Breast epithelium (tissue), 4 donors: Measurements from ENCODE around the gene ENAH. TPM values are rescaled to one million over a fixed set of nuclear protein-coding genes. Genes with fewer than 3 reads are reported as not detected.

Experiments
- DNase-seq, 2 donors: peaks; one replicate each; pipeline ENCODE4 v3.0.0-alpha.2; 2019; ENCODE audit warnings: low spot score in 2 of 2
- H3K27ac ChIP-seq, 2 donors: fragments of 200-600 bp; sonication (generic) in 1 of 2; one replicate each; pipeline ENCODE4 v1.5.1; 2016 to 2019; ENCODE audit warnings: mild to moderate bottlenecking in 1 of 2
- H3K27me3 ChIP-seq, 2 donors: fragments of 200-600 bp; sonication (generic) in 1 of 2; one replicate each; pipeline versions ENCODE4 v1.5.1 to v1.6.0; 2017 to 2019; ENCODE audit warnings: control low read depth in 1 of 2, mild to moderate bottlenecking in 1 of 2
- H3K36me3 ChIP-seq: fragments of 200-600 bp; one replicate; pipeline ENCODE4 v1.5.1; 2019
- H3K4me1 ChIP-seq, 2 donors: fragments of 200-600 bp; sonication (generic); one replicate each; pipeline ENCODE4 v1.5.1; 2016 to 2019; ENCODE audit warnings: control low read depth in 1 of 2
- H3K4me3 ChIP-seq, 3 donors: fragments of 200-600 bp; sonication (generic); 1 replicate in 2 of 3; 2 replicates in 1 of 3; pipeline ENCODE4 v1.5.1; 2016 to 2019; ENCODE audit warnings: mild to moderate bottlenecking in 3 of 3, moderate library complexity in 2 of 3
- H3K9me3 ChIP-seq, 2 donors: fragments of 200-600 bp; sonication (generic) in 1 of 2; one replicate each; pipeline ENCODE4 v1.5.1; 2016 to 2019; ENCODE audit warnings: control low read depth in 1 of 2
- CTCF ChIP-seq, 3 donors: fragments of 450-650 bp; IDR thresholded peaks; one replicate each; pipeline ENCODE4 v1.5.1; 2016 to 2017; ENCODE audit warnings: antibody characterized with exemption in 3 of 3, mild to moderate bottlenecking in 3 of 3, moderate library complexity in 3 of 3
- POLR2A ChIP-seq: fragments of 450-650 bp; IDR thresholded peaks from one replicate; pipeline ENCODE4 v1.6.1; 2016; ENCODE audit warnings: antibody characterized with exemption, mild to moderate bottlenecking, moderate library complexity
- POLR2AphosphoS5 ChIP-seq, 3 donors: sonication (generic); formaldehyde crosslinking; IDR thresholded peaks; one replicate each; pipeline ENCODE4 v1.6.1; 2017; ENCODE audit warnings: antibody characterized with exemption in 3 of 3
- intact Hi-C: fragments of 100-400 bp; cut with DNase I; formaldehyde crosslinking; loops from one replicate; pipeline ENCODE4 v1.15.1; 2023; ENCODE audit warnings: low total_unique reads
- total RNA-seq, 3 donors: library from RNA; depleted of rRNA; stranded (reverse); fragments of >200 nt; gene quantifications; one replicate each; pipeline ENCODE4 v1.1.0, GENCODE V29; 2016

Gene ENAH
- total RNA-seq, 3 donors from 2014 or later: 36.2 to 62.9 (median 48.2) TPM

DNA sequence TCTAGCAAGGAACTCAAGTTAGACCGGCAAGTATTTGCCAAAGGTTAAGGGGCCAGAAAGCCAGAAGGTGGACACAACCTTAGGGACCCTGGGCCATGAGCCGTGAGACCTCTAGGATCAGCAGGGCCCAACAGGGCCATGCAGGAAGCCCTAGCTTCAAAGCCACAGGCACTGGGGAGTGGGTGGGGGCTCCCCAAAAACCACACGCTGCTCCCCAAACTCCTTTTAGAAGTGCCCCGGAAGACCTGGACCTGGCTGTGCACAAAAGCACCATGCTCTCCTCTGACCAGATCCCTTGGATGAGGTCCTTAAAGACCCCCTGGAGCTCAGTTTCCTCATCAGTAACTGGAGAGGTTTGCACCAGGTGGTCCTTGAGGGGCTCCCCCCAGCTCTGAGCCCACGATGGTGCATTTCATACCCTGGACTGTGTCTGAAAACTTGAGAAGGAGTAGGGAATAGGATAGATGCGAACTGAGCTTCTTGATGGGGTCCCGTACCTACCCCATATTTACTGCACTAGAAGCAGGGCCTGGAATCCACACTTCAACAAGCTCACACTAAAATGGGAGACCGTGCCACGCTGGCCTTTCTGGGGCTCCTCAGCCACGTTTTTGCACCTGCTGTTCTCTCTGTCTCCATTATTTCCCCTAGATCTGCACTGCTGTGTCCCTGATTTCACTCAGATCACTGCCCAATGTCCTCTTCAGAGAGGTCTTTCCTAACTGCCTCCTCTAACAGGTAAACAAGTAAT, 184.5 kb downstream of the ENAH start:
- no peak for TF ChIP-seq POLR2AphosphoS5 (IDR thresholded peaks at IDR 0.05)
- no peak for TF ChIP-seq POLR2A
- TF ChIP-seq CTCF (IDR thresholded peaks at IDR 0.05): no peak
- H3K36me3 ChIP-seq: no peaks in the 10 kb centered on the region
- H3K9me3 ChIP-seq: no peaks in the 10 kb centered on the region
- no peaks in the 10 kb centered on the region for H3K27me3 ChIP-seq
- intact Hi-C loops: no loop called here
- no peak overlapping the region for H3K27ac ChIP-seq
- no peak for DNase-seq
- H3K4me1 ChIP-seq: no peaks in the 10 kb centered on the region
- no peak overlapping the region for H3K4me3 ChIP-seq

- no peak for DNase-seq
- Histone ChIP-seq H3K27ac (peak overlapping the region in 1 of 2 donors; percentile 83), H3K4me3 (peak overlapping the region; percentile 25 to 57 (median 39)), H3K27me3 (no peaks in the 10 kb centered on the region), H3K36me3 (no peaks in the 10 kb centered on the region), H3K9me3 (no peaks in the 10 kb centered on the region), H3K4me1 (no peaks in the 10 kb centered on the region)
- TF ChIP-seq CTCF (IDR thresholded peaks at IDR 0.05): no peak
- peak in 1 of 3 donors; percentile 22 for TF ChIP-seq POLR2AphosphoS5 (IDR thresholded peaks at IDR 0.05)
- intact Hi-C loops: no loop called here
Measured at GRCh38 chr1:225467193-225468020, 185.5 kb downstream of the ENAH start.

DNA sequence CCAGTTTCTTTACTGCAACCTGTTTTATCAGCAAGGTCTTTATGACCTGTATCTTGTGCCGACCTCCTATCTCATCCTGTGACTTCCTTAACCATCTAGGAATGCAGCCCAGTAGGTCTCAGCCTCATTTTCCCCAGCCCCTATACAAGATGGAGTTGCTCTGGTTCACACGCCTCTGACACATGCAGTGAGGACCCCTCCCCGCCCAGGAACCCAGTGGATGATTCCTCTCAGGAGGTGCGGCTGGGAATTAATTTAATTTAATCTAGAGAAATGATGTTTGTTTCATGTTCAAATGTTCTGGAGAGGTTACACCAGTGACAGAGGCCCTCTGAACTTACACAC, 186.1 kb downstream of the ENAH start:
- no peak overlapping the region for H3K4me3 ChIP-seq
- H3K9me3 ChIP-seq: no peaks in the 10 kb centered on the region
- no peaks in the 10 kb centered on the region for H3K36me3 ChIP-seq
- no peak for DNase-seq
- no peak for TF ChIP-seq CTCF (IDR thresholded peaks at IDR 0.05)
- no peak for TF ChIP-seq POLR2AphosphoS5 (IDR thresholded peaks at IDR 0.05)
- no peak for TF ChIP-seq POLR2A
- intact Hi-C loops: no loop called here
- no peaks in the 10 kb centered on the region for H3K27me3 ChIP-seq
- H3K27ac ChIP-seq: no peak overlapping the region
- H3K4me1 ChIP-seq: no peaks in the 10 kb centered on the region

DNA sequence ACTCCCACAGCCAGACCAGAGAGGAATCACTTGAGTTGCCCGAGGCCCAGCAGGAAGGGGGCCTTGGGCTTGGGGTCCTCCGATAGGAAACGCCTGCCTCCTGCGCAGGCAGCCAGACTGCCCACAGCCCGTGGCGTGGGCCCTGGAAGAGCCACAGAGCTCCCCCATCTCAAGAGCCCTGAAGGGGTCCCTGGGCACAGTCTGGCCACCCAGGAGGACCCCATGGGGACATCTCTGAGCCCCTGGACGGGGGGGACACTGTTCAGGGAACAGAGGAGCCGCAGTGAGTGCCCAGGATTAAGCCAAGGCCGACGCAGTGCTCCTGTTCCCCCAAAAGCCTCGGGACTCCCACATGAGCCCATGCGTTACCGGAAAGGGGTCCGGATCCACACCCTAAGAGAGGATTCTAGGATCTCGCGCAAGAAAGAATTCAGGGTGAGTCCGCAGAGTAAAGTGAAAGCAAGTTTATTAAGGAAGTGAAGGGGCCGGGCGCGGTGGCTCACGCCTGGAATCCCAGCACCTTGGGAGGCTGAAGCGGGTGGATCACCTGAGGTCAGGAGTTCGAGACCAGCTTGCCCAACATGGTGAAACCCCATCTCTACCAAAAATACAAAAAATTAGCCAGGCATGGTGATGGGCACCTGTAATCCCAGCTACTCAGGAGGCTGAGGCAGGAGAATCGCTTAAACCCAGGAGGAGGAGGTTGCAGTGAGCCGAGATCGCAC, 187.0 kb downstream of the ENAH start:
- intact Hi-C loops: no loop called here
- H3K4me1 ChIP-seq: no peaks in the 10 kb centered on the region
- peak overlapping the region; percentile 12 to 40 for H3K27ac ChIP-seq

More for the DNA sequence above, 187.0 kb downstream of the ENAH start:
- DNase-seq: no peak
- TF ChIP-seq POLR2AphosphoS5 (IDR thresholded peaks at IDR 0.05): no peak
- TF ChIP-seq POLR2A: no peak
- no peak for TF ChIP-seq CTCF (IDR thresholded peaks at IDR 0.05)
- no peaks in the 10 kb centered on the region for H3K27me3 ChIP-seq
- H3K36me3 ChIP-seq: no peaks in the 10 kb centered on the region
- H3K4me3 ChIP-seq: no peak overlapping the region
- H3K9me3 ChIP-seq: no peaks in the 10 kb centered on the region
